Peyer's patch (tissue), 4 donors: ENCODE data around the gene RNU1-3. TPM values are rescaled to one million over a fixed set of nuclear protein-coding genes. Genes with fewer than 3 reads are reported as not detected.
A peak's percentile ranks its signal among the peaks of the same experiment; 100 is the strongest.
"Not testable (repeated sequence)": the region's sequence is repeated elsewhere in the genome, so short reads cannot be mapped to it uniquely, and the experiment has no call there.

Experiments used
- DNase-seq, 3 donors: peaks; one replicate each; pipeline ENCODE4 v3.0.0-alpha.2; 2017 to 2019
- H3K27ac ChIP-seq, 4 donors: fragments of 200-600 bp; sonication (generic); one replicate each; pipeline ENCODE4 v1.5.1; 2016 to 2019
- H3K27me3 ChIP-seq, 2 donors: fragments of 200-600 bp; sonication (generic); one replicate each; pipeline ENCODE4 v1.5.1; 2019
- H3K36me3 ChIP-seq, 3 donors: fragments of 200-600 bp; sonication (generic); one replicate each; pipeline ENCODE4 v1.5.1; 2016 to 2019
- H3K4me1 ChIP-seq, 4 donors: fragments of 200-600 bp; sonication (generic); one replicate each; pipeline ENCODE4 v1.5.1; 2016 to 2019
- H3K4me3 ChIP-seq, 4 donors: fragments of 200-600 bp; sonication (generic); 1 replicate in 3 of 4; 2 replicates in 1 of 4; pipeline ENCODE4 v1.5.1; 2016 to 2019; ENCODE audit warnings: mild to moderate bottlenecking in 1 of 4
- H3K9me3 ChIP-seq, 4 donors: fragments of 200-600 bp; sonication (generic); one replicate each; pipeline ENCODE4 v1.5.1; 2016 to 2019; ENCODE audit warnings: mild to moderate bottlenecking in 1 of 4
- CTCF ChIP-seq, 6 experiments: fragments of 450-650 bp in 4 of 6; fragments of 200-600 bp in 2 of 6; sonication (generic) in 1 of 6; IDR thresholded peaks; one replicate each; pipeline ENCODE4 v1.5.1; 2017 to 2019; ENCODE audit warnings: antibody characterized with exemption in 6 of 6, mild to moderate bottlenecking in 3 of 6, moderate library complexity in 1 of 6
- POLR2A ChIP-seq, 2 donors: fragments of 450-650 bp; IDR thresholded peaks; one replicate each; pipeline ENCODE4 v1.5.1; 2017; ENCODE audit warnings: antibody characterized with exemption in 2 of 2, mild to moderate bottlenecking in 2 of 2, moderate library complexity in 2 of 2
- total RNA-seq, 4 donors: library from RNA; depleted of rRNA; stranded (reverse); fragments of >200 nt; gene quantifications; one replicate each; pipeline ENCODE4 v1.1.0, GENCODE V29; 2016

The RNU1-3 gene
- total RNA-seq, 4 donors from 2014 or later, result under 0.01 TPM

GRCh38 chr1:16637941-16638778 lies 28.6 kb downstream of the RNU1-3 start:
- Histone ChIP-seq H3K4me1 (peaks cover 3 to 18% (median 7%) of the 10 kb centered on the region in 4 donors), H3K36me3 (peaks cover 0 to 30% (median 0%) of the 10 kb centered on the region in 3 donors)
- not testable (repeated sequence) for H3K9me3 ChIP-seq, H3K4me3 ChIP-seq, H3K27me3 ChIP-seq, H3K27ac ChIP-seq
- DNase-seq, result peak in 2 of 3 donors; percentile 46 to 51

- H3K36me3 ChIP-seq, result peaks cover 0 to 44% (median under 1%) of the 10 kb centered on the region in 3 donors
- not testable (repeated sequence) for H3K27ac ChIP-seq, H3K4me3 ChIP-seq, H3K27me3 ChIP-seq, H3K9me3 ChIP-seq, H3K4me1 ChIP-seq
- peak; percentile 21 to 48 (median 47) for DNase-seq
Measured at GRCh38 chr1:16636551-16637195, 30.1 kb downstream of the RNU1-3 start.

- peak; percentile 20 to 50 (median 41) for DNase-seq
- peaks cover 2 to 52% (median 3%) of the 10 kb centered on the region in 3 donors for H3K36me3 ChIP-seq
- H3K4me1 ChIP-seq, H3K27me3 ChIP-seq, H3K9me3 ChIP-seq, H3K27ac ChIP-seq, H3K4me3 ChIP-seq: not testable (repeated sequence)
Measured at GRCh38 chr1:16635959-16636358, 30.8 kb downstream of the RNU1-3 start.

- H3K27ac ChIP-seq, H3K27me3 ChIP-seq, H3K9me3 ChIP-seq, H3K4me1 ChIP-seq, H3K4me3 ChIP-seq: not testable (repeated sequence)
- peaks cover 2 to 69% (median 6%) of the 10 kb centered on the region in 3 donors for H3K36me3 ChIP-seq
- DNase-seq, result peak; percentile 16 to 47 (median 28)
Measured at GRCh38 chr1:16633540-16634282, 33.0 kb downstream of the RNU1-3 start.

- H3K9me3 ChIP-seq, H3K4me3 ChIP-seq, H3K27me3 ChIP-seq, H3K4me1 ChIP-seq, H3K27ac ChIP-seq: not testable (repeated sequence)
- peaks cover 2 to 82% (median 6%) of the 10 kb centered on the region in 3 donors for H3K36me3 ChIP-seq
- peak in 2 of 3 donors; percentile 47 for DNase-seq
Measured at GRCh38 chr1:16632044-16632850, 34.5 kb downstream of the RNU1-3 start.

GRCh38 chr1:16631248-16632043 lies 35.3 kb downstream of the RNU1-3 start:
- H3K4me3 ChIP-seq, result no peak overlapping the region
- no peaks in the 10 kb centered on the region for H3K27me3 ChIP-seq
- DNase-seq, result peak; percentile 16 to 63 (median 56)
- H3K4me1 ChIP-seq, result no peaks in the 10 kb centered on the region
- no peaks in the 10 kb centered on the region for H3K9me3 ChIP-seq
- TF ChIP-seq POLR2A (IDR thresholded peaks at IDR 0.05) (no peak), CTCF (IDR thresholded peaks at IDR 0.05) (no peak)
- H3K27ac ChIP-seq, result no peak overlapping the region
- H3K36me3 ChIP-seq, result peaks cover 2 to 87% (median 6%) of the 10 kb centered on the region in 3 donors

- Histone ChIP-seq H3K9me3 (no peaks in the 10 kb centered on the region), H3K27ac (no peak overlapping the region), H3K27me3 (no peaks in the 10 kb centered on the region), H3K4me3 (no peak overlapping the region), H3K4me1 (no peaks in the 10 kb centered on the region), H3K36me3 (peaks cover 2 to 93% (median 6%) of the 10 kb centered on the region in 3 donors)
- DNase-seq, result peak; percentile 16 to 55 (median 53)
- TF ChIP-seq POLR2A (IDR thresholded peaks at IDR 0.05) (no peak), CTCF (IDR thresholded peaks at IDR 0.05) (no peak)
Measured at GRCh38 chr1:16630661-16631247, 36.0 kb downstream of the RNU1-3 start.

GRCh38 chr1:16629916-16630530 lies 36.7 kb downstream of the RNU1-3 start:
- not testable (repeated sequence) for H3K4me1 ChIP-seq, H3K9me3 ChIP-seq, H3K27ac ChIP-seq, H3K4me3 ChIP-seq, H3K27me3 ChIP-seq
- peak; percentile 16 to 58 (median 51) for DNase-seq
- H3K36me3 ChIP-seq, result peaks cover 2 to 93% (median 6%) of the 10 kb centered on the region in 3 donors
